HG03280 (cell line): Measurements from ENCODE around the gene C1orf122.
"Not testable (repeated sequence)": the region's sequence is repeated elsewhere in the genome, so short reads cannot be mapped to it uniquely, and the experiment has no call there.

Experiments
- ATAC-seq: cut with Tn5 transposase; IDR thresholded peaks from one replicate; pipeline ENCODE4 v1.9.1; 2021; ENCODE audit warnings: mild to moderate bottlenecking, moderate library complexity; ENCODE audit not compliant: unreplicated experiment

C1orf122 gene

DNA sequence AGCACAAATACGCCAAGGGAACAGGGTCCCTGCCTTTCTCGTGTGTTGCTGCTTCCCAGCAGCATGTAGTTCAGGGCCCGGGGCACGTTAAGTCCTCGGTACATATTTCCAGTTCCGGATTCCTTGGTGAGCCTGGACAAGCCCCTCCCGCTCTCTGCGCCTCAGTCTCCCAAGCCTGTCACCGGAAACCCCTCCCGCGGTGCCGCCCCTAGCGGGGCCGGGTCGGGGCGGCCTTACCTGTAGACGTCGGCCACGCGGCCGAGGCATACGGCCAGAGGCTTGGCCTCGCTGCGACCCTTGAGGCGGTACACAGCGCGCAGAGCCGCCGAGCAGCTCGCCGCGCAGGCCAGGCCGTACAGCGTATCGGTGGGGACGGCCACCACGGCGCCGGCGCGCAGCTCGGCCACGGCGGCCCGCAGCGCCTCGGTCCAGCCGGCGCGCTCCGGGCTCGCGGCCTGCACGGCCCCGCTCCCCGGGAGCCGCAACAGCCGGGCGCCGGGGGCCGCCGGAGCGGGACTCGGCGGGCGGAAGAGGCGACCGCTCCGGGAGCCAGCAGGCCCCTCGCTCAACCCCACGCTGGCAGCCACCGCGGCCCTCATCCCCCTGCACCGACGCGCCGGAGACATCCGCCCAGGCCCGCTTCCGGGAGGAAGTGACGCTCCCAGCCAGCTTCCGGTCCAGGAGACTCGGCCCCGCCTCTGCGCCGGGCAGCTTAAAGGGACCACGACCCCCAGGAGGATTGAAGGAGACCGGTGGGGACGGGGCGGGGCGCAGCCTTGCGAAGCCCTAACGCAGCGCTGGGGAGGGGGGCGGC lies at the start of gene C1orf122, which contains the start of gene YRDC:
TSS of gene C1orf122 (plus strand) at position 236 of the 814 bp plus-strand sequence. CDS start 615 bp downstream, outside the sequence.
TSS of gene YRDC (minus strand) at position 654 of the 814 bp plus-strand sequence. CDS start at position 626, 28 bp downstream.
- peak; percentile 89 for ATAC-seq

- ATAC-seq: no peak
Measured at GRCh38 chr1:37759451-37759850, 48.1 kb upstream of the C1orf122 start.

GRCh38 chr1:37761416-37762095 lies 46.0 kb upstream of the C1orf122 start:
- ATAC-seq: no peak

DNA sequence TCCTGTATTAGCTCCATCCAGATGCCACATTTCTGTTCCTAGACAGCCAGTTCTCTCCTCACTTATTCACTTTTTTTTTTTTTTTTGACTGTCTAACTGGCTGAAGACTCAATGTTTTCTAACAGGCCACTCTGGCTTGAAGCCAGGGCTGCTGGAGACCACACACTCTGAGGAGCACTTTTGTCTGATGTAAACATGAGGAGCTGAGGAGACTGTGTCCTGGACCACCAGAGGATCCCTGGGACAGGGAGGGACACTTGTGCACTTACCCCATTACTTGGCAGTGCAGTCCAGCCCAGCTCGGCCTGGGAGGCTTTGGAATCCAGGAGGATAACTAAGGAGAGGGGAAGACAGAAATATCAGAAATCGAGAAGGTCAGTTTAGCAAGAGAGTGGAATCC lies 45.1 kb upstream of the C1orf122 start:
- no peak for ATAC-seq

DNA sequence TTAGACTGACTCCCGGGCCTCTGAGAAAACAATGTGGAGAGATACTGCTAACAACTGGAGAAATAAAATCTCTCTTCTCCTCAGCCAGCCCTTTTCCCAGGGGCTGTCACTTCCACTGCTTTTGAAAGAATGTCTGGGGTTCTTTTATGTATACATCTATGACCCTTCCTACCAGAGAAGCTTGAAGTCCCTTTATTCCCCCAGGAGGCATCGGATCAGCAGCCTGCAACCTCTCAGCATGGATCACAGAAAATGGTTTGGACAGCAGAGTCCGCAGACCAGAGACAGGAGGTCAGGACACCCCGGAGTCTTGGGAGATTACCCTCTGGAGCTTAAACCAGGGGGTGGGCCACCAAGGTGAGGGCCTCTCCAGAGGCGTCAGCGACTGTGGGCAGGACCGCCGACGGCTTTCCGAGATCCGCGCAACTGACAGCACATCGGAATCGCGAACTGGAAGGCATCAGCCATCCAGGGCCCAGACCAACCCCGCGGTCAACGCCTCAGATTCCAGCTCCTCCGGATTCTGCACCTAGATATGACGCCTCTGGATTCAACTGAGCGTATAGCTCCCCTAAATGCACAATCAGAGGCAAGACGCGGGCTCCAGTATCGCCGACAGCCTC lies 43.7 kb upstream of the C1orf122 start:
- ATAC-seq: no peak

GRCh38 chr1:37764414-37764825 lies 43.2 kb upstream of the C1orf122 start:
- ATAC-seq: no peak

GRCh38 chr1:37764888-37765441 lies 42.6 kb upstream of the C1orf122 start, which contains the start of gene EPHA10:
Gene EPHA10 (minus strand): TSS chr1:37765120. CDS start chr1:37765066, 54 bp downstream.
- no peak for ATAC-seq

GRCh38 chr1:37765916-37766664 lies 41.5 kb upstream of the C1orf122 start:
- ATAC-seq: no peak

- no peak for ATAC-seq
Measured at GRCh38 chr1:37767488-37767887, 40.1 kb upstream of the C1orf122 start.

- not testable (repeated sequence) for ATAC-seq
Measured at GRCh38 chr1:37771440-37771839, 36.1 kb upstream of the C1orf122 start.

- no peak for ATAC-seq
Measured at GRCh38 chr1:37776946-37777516, 30.6 kb upstream of the C1orf122 start.

DNA sequence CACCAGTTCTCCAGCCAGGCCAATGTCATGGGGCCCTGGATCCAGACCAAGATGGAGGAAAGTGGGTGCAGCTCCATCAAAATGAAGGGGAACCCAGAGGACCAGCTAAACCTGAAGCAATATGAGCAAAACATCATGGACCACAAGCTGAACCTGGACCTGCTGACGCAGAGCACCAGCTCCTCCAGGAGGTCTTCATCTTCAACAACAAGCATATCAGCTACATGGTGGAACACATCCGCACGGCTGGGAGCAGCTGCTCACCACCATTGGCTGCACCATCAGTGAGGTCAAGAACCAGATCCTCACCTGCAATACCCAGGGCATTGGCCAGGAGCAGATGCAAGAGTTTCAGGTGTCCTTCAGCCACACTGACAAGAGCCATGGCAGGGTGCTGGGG lies 28.9 kb upstream of the C1orf122 start:
- ATAC-seq: no peak

DNA sequence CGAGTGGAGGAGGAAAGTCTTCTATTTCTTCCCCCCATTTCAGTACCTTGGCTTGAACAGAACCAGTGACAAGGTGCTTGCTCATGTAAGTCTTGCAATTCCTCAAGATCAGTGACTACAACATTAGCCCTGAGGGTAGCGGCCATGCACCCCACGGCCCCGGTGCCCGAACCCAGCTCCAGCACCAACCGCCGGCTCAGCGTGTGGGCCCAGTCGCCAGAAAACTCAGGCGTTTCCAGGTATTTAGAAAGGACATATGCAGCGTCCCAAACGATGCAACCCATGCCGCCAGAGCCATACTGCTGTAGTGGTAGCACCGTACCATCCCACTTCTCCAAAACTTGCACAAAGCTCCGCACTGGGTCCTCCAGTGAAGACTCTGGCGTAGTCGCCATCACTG lies 25.1 kb upstream of the C1orf122 start:
- ATAC-seq: no peak

DNA sequence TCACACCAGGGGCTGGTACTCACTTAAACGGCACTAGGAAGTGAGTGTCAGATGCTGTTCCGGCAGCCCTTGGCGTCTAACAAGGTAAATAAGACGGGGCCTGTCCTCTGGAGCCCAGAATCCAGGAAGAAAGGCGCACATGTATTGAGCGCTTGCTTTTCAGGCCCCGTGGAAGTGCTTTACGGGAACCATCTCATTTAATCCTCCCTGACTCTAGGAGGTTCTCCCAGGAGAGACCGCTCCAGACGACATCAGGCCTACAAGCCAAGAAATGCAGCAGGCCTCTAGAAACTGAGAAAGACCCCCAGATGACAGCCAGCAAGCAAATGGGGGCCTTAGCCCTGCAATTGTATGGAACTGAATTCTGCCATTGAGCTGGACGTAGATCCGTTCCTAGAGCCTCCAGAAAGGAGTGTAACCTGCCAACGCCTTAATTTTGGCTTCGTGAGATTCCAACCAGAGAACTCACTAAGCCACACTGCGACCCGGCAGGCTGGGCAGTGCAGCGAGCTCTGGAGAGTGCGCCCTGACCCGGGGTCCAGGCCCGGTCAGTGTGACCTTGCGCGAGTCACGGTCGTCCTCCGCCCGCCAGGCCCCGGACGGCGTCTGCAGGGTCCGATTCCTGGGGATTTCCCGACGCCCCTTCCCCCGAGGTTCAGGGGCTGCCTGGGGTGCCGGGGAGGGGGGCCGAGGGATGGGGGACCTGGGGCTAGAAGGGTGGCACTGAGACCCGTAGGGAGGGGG lies 14.5 kb upstream of the C1orf122 start:
- ATAC-seq: no peak

GRCh38 chr1:37793773-37794371 lies 13.7 kb upstream of the C1orf122 start, which contains the start of gene MANEAL:
Gene MANEAL (plus strand): TSS chr1:37793847. CDS start chr1:37794183, 336 bp downstream.
- peak; percentile 61 for ATAC-seq

DNA sequence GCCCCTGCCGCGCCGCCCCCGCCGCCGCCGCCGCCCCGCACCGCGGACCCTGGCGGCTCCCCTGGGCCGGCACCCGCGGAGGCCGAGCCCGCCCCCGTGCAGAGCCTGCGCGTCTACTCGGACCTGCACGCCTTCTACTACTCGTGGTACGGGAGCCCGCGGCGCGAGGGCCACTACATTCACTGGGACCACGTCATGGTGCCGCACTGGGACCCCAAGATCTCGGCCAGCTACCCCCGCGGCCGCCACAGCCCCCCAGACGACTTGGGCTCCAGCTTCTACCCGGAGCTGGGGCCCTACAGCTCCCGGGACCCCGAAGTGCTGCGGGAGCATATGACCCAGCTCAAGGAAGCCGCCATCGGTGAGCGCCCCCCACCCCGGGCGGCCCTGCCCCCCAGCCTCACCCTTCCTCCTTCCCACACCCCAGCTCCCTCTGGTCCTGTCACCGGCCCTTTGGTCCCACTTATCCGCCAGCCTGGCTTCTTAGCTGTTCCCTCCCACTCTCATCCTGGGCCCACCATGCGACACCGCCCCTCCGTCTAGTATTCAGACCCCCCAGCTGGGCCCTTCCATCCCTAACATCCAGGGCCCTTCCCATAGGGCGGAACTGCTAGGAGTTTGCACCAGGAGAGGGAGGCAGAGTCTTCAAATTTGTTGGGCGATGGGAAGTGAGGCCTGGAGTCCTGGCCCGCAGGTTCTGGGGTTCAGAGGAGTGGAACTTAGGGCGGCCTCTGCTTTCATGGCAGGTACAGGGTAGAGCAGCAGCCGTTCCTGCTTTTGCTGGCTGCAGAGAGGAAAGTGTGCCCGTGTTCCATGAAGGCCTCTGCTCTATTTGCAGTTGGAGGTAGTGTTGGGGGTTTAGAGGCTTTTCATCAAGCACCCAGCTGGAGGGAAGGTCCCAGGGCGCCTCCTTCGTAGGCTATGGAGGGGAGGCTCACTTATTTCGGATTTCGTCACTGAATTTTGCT lies 12.9 kb upstream of the C1orf122 start:
- ATAC-seq: peak; percentile 30

- ATAC-seq: no peak
Measured at GRCh38 chr1:37795340-37796125, 12.1 kb upstream of the C1orf122 start.
